ENCODE data around the gene MUC3A. TPM values are rescaled to one million over a fixed set of nuclear protein-coding genes. Genes with fewer than 3 reads are reported as not detected.
"Not testable (repeated sequence)": the region's sequence is repeated elsewhere in the genome, so short reads cannot be mapped to it uniquely, and the experiment has no call there.

The MUC3A gene
- total RNA-seq, 4 donors from 2014 or later = 0.09 TPM; not detected in 3

DNA sequence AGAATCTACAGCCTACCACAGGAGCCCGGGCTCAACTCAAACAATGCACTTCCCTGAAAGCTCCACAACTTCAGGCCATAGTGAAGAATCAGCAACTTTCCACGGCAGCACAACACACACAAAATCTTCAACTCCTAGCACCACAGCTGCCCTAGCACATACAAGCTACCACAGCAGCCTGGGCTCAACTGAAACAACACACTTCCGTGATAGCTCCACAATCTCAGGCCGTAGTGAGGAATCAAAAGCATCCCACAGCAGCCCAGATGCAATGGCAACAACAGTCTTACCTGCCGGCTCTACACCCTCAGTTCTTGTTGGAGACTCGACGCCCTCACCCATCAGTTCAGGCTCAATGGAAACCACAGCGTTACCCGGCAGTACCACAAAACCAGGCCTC lies 42.3 kb downstream of the MUC3A start:
- no peaks in the 10 kb centered on the region for H3K27me3 ChIP-seq
- TF ChIP-seq, protein P1, sequence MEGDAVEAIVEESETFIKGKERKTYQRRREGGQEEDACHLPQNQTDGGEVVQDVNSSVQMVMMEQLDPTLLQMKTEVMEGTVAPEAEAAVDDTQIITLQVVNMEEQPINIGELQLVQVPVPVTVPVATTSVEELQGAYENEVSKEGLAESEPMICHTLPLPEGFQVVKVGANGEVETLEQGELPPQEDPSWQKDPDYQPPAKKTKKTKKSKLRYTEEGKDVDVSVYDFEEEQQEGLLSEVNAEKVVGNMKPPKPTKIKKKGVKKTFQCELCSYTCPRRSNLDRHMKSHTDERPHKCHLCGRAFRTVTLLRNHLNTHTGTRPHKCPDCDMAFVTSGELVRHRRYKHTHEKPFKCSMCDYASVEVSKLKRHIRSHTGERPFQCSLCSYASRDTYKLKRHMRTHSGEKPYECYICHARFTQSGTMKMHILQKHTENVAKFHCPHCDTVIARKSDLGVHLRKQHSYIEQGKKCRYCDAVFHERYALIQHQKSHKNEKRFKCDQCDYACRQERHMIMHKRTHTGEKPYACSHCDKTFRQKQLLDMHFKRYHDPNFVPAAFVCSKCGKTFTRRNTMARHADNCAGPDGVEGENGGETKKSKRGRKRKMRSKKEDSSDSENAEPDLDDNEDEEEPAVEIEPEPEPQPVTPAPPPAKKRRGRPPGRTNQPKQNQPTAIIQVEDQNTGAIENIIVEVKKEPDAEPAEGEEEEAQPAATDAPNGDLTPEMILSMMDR (IDR thresholded peaks at IDR 0.05) = no peak
- TF ChIP-seq POLR2A (IDR thresholded peaks at IDR 0.05) = no peak
- no peak overlapping the region for H3K27ac ChIP-seq
- H3K9me3 ChIP-seq = no peaks in the 10 kb centered on the region
- H3K4me3 ChIP-seq = no peak overlapping the region
- intact Hi-C loops (cut with DNase I; ENCODE audit: low total_unique reads) = no loop called here
- no peak for DNase-seq
- no peaks in the 10 kb centered on the region for H3K36me3 ChIP-seq
- no peaks in the 10 kb centered on the region for H3K4me1 ChIP-seq

DNA sequence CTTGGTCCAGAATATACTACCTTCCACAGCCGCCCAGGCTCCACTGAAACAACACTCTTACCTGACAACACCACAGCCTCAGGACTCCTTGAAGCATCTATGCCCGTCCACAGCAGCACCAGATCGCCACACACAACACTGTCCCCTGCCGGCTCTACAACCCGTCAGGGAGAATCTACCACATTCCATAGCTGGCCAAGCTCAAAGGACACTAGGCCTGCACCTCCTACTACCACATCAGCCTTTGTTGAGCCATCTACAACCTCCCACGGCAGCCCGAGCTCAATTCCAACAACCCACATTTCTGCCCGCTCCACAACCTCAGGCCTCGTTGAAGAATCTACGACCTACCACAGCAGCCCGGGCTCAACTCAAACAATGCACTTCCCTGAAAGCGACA lies 42.9 kb downstream of the MUC3A start:
- H3K4me1 ChIP-seq; intact Hi-C loops (cut with DNase I; ENCODE audit: low total_unique reads); H3K27me3 ChIP-seq; H3K27ac ChIP-seq; DNase-seq; H3K36me3 ChIP-seq; H3K9me3 ChIP-seq; H3K4me3 ChIP-seq: not testable (repeated sequence)

DNA sequence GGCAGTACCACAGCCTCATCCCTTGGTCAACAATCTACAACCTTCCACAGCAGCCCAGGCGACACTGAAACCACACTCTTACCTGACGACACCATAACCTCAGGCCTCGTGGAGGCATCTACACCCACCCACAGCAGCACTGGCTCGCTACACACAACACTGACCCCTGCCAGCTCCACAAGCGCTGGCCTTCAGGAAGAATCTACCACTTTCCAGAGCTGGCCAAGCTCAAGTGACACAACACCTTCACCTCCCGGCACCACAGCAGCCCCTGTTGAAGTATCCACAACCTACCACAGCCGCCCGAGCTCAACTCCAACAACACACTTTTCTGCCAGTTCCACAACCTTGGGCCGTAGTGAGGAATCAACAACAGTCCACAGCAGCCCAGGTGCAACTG lies 45.3 kb downstream of the MUC3A start:
- H3K4me1 ChIP-seq; H3K27me3 ChIP-seq; H3K4me3 ChIP-seq; DNase-seq; intact Hi-C loops (cut with DNase I; ENCODE audit: low total_unique reads); H3K36me3 ChIP-seq; H3K9me3 ChIP-seq; H3K27ac ChIP-seq: not testable (repeated sequence)

DNA sequence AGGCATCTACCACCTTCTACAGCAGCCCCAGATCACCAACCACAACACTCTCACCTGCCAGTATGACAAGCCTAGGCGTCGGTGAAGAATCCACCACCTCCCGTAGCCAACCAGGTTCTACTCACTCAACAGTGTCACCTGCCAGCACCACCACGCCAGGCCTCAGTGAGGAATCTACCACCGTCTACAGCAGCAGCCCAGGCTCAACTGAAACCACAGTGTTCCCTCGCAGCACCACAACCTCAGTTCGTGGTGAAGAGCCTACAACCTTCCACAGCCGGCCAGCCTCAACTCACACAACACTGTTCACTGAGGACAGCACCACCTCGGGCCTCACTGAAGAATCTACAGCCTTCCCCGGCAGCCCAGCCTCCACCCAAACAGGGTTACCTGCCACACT lies 49.2 kb downstream of the MUC3A start:
- H3K9me3 ChIP-seq; H3K4me3 ChIP-seq; H3K36me3 ChIP-seq; H3K27me3 ChIP-seq; DNase-seq; H3K4me1 ChIP-seq; intact Hi-C loops (cut with DNase I; ENCODE audit: low total_unique reads); H3K27ac ChIP-seq: not testable (repeated sequence)

DNA sequence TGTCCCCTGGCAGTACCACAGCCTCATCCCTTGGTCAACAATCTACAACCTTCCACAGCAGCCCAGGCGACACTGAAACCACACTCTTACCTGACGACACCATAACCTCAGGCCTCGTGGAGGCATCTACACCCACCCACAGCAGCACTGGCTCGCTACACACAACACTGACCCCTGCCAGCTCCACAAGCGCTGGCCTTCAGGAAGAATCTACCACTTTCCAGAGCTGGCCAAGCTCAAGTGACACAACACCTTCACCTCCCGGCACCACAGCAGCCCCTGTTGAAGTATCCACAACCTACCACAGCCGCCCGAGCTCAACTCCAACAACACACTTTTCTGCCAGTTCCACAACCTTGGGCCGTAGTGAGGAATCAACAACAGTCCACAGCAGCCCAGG lies 50.0 kb downstream of the MUC3A start:
- intact Hi-C loops (cut with DNase I; ENCODE audit: low total_unique reads); H3K4me1 ChIP-seq; H3K27me3 ChIP-seq; H3K4me3 ChIP-seq; H3K27ac ChIP-seq; H3K9me3 ChIP-seq; H3K36me3 ChIP-seq; DNase-seq: not testable (repeated sequence)

DNA sequence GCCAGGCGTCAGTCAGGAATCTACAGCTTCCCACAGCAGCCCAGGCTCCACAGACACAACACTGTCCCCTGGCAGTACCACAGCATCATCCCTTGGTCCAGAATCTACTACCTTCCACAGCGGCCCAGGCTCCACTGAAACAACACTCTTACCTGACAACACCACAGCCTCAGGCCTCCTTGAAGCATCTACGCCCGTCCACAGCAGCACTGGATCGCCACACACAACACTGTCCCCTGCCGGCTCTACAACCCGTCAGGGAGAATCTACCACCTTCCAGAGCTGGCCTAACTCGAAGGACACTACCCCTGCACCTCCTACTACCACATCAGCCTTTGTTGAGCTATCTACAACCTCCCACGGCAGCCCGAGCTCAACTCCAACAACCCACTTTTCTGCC lies 50.7 kb downstream of the MUC3A start:
- H3K27ac ChIP-seq; H3K36me3 ChIP-seq; H3K9me3 ChIP-seq; intact Hi-C loops (cut with DNase I; ENCODE audit: low total_unique reads); H3K27me3 ChIP-seq; DNase-seq; H3K4me3 ChIP-seq; H3K4me1 ChIP-seq: not testable (repeated sequence)

DNA sequence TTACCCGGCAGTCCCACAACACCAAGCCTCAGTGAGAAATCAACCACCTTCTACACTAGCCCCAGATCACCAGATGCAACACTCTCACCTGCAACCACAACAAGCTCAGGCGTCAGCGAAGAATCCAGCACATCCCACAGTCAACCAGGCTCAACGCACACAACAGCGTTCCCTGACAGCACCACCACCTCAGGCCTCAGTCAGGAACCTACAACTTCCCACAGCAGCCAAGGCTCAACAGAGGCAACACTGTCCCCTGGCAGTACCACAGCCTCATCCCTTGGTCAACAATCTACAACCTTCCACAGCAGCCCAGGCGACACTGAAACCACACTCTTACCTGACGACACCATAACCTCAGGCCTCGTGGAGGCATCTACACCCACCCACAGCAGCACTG lies 53.0 kb downstream of the MUC3A start:
- H3K4me3 ChIP-seq; H3K27me3 ChIP-seq; intact Hi-C loops (cut with DNase I; ENCODE audit: low total_unique reads); H3K36me3 ChIP-seq; H3K9me3 ChIP-seq; H3K27ac ChIP-seq; H3K4me1 ChIP-seq; DNase-seq: not testable (repeated sequence)

DNA sequence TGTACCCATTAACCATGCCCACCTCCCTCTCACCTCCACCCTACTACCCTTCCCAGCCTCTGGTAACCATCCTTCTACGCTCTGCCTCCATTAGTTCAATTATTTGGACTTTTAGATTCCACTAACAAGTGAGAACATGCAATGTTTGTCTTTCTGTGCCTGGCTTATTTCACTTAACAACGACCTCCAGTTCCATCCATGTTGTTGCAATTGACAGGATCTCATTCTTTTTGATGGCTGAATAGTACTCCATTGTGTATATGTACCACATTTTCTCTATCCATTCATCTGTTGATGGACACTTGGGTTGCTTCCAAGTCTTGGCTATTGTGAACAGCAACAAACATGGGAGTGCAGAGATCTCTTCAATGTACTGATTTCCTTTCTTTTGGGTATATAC lies 58.0 kb downstream of the MUC3A start:
- H3K27ac ChIP-seq; intact Hi-C loops (cut with DNase I; ENCODE audit: low total_unique reads); H3K4me3 ChIP-seq; H3K27me3 ChIP-seq; H3K9me3 ChIP-seq; H3K36me3 ChIP-seq; DNase-seq; H3K4me1 ChIP-seq: not testable (repeated sequence)

DNA sequence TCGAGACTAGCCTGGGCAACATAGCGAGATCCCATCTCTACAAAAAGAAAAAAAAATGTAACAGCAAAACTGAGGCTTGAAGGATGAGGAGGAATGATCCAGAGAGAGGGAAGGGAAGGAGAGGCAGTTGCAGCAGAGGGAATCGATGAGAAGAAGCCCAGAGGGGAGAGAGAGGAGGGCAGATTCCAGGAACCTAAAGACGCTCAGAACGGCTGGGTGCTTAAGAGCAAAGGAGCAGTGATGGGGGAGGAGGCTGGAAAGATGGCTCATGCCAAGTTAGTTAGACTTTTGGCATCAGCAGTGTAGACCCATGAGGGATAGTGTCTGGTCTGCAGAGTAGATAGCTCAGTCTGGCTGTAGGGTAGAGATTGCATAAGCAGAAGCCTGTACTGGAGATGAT lies 60.3 kb downstream of the MUC3A start:
- TF ChIP-seq, protein P1 (IDR thresholded peaks at IDR 0.05) = no peak

More for the DNA sequence above, 60.3 kb downstream of the MUC3A start:
- H3K9me3 ChIP-seq = no peaks in the 10 kb centered on the region
- H3K4me3 ChIP-seq = no peak overlapping the region
- H3K27ac ChIP-seq = no peak overlapping the region
- intact Hi-C loops (cut with DNase I; ENCODE audit: low total_unique reads) = no loop called here
- no peaks in the 10 kb centered on the region for H3K4me1 ChIP-seq
- no peaks in the 10 kb centered on the region for H3K27me3 ChIP-seq
- H3K36me3 ChIP-seq = no peaks in the 10 kb centered on the region
- DNase-seq = no peak

All from uterus (tissue), 4 donors.